Stimulated activated CD8-positive, alpha-beta memory T cell treated with anti-CD3 and anti-CD28 coated beads, Interleukin-12 subunit alpha, Interleukin-12 subunit beta, amount 100 ng/mL, for 1 hour (primary cell): ENCODE results near the gene CHCHD6.

Experiments used
- DNase-seq: peaks from one replicate; pipeline ENCODE4 v3.0.0-alpha.2; 2020; ENCODE audit warnings: low read depth

The CHCHD6 gene, protein sequence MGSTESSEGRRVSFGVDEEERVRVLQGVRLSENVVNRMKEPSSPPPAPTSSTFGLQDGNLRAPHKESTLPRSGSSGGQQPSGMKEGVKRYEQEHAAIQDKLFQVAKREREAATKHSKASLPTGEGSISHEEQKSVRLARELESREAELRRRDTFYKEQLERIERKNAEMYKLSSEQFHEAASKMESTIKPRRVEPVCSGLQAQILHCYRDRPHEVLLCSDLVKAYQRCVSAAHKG

DNA sequence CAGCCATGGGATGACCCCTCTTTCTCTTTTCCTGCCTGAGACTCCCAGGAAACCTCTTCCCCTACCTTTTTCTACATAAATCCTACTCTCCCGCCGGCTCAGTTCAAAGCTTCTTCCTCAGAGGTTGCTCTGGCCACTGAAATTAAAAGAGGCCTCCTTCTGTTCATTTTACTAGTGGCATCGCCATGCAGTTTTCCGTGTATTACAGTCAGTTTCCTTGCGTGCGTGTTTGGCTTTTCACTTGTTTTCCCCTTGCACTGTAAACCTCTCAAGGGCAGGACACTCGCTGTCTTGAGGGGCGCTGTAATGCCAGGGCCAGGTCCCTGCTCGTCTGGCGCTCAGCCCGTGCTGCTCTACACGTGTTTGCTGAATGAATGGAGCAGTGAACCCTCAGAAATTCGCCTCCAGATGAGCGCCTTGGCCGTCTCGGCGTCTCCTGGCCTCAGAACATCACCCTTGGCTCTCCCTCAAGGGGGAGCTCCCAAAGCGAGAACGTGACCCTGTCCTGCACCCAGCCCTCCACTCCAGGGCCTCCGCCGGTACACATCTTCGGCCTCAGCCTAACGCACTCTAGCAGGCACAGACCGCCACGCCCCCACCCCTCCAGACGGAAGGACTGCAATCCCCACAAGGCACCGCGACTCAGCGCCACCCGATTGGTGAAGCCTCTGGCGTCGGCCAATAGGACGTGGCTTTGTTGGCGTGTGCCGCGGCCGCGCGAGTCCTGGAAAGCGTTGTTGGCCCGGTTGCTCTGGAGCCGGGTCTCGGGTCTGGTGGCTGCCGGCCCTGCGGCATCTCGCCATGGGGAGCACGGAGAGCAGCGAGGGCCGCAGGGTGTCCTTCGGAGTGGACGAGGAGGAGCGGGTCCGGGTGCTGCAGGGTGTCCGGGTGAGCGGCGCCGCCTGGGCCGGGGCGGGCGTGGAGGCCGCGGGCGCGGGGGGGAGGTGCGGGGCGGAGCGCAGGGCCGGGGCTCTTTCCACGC is at the start of gene CHCHD6:
CHCHD6 (plus strand) TSS at position 729 of the 982 bp plus-strand sequence; CDS start at position 802, 73 bp downstream.
- peak; percentile 95 for DNase-seq

DNA sequence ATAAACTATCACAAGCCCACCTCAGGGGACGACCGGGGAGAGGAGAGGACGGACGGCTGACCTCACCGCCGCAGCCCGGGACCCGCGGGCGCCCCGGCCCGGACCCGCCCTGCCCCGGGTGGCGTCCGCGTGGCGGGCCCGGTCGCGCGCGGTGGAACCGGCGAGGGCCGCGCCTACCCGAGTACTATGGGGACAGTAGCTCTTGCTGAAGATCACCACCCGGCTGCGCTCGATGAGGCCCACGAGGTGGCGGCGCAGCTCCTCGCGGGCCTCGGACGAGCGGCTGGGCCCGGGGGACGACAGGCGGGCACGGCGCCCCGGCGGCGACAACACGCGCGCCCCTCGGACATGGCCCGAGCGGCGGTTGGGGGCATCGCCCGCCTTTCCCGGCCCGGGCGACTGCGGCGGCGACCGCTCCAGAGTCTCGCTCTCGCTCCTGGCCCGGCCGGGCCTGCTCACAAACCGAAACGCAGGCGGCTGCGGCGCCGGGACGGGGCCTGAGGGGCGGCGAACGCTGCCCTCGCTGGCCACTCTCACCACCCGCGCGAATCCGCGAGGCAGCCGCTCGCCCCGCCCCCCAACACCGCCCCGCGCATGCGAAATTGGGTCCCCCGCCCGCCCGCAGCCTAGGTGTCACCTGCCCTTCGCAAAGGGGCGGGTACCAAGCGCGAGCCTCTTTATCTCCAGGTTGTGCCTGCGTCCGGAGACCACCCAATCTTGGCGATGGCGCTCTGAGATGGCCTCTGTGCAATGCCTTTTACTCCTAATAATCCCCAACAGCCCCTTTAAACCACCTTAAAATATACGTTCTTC is 49.3 kb upstream of the CHCHD6 start, which contains the start of gene TXNRD3:
TXNRD3 (minus strand) TSS at position 554 of the 813 bp plus-strand sequence.
- DNase-seq, result peak; percentile 57

DNA sequence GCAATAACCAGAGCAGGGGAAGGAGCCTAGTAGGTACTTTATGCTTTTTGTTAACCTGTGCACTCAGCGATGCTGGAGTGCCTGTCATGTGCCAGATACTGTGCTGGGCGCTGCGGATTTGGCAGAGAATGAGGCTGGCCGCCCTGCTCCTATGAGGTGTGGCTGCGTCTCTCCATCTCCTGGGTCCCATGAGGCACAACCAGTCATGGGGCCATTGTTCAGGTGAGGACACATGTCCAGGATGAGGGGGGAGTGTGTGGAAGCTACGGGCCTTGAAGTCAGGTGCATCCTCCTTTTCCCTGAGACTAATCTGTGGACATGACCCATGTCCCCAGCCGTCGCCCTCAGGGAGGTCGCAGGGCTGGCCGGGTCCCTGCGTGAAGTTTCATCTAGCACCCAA is 48.2 kb upstream of the CHCHD6 start:
- no peak for DNase-seq

DNA sequence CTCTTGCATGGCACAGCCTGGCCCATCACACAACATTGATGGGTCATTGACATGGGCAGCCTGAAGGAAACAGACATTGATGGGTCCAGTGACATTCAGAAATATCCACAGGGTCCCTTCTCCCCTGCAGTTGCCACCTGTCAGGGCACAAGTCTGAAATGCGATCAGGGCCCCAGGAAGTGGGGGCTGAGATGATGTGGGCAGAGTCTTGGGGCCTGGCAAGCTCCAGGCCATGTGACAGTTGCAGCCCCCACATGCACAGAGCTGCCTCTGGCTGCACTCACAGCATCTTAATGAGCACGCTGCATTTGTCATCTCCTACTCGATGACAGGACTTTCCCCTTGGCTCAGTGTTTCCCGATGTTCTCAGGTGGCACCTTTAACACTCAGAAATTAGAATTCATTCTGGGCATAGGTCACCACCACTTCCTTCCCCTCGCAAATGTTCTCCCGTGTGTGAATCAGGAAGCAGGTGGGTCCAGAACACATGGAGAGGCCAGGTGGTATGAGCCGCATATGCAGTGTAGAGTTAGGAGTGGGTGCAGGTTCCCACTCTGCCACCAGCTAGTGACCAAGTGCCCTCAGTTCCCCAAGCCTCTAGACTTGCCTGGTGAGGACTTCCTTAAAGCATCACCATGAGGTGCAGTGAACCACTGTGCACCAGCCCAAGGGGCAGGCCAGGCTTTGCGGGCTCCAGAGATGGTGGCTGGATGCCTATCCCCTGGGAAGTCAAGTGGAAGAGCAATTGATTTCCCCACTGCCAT is 47.5 kb upstream of the CHCHD6 start:
- no peak for DNase-seq

DNA sequence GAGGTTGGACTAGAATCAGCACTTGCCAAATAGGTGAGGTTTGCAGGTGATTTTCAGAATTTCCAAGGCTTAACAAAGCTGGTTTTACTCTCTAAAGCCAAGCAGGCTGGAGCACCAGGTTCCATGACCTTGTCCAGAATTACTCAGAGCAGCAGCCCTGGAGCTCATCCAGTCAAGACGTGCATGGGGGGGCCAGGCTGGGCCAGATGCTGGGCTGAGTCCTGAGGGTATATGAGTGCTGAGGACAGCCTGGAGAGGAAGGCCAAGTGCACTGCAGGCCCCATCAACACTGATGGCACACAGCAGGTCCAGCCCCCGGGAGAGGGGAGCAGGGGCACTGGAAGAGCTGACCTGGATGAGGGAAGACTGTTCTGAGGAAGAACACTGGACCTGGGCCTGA is 46.1 kb upstream of the CHCHD6 start:
- DNase-seq, result no peak

DNA sequence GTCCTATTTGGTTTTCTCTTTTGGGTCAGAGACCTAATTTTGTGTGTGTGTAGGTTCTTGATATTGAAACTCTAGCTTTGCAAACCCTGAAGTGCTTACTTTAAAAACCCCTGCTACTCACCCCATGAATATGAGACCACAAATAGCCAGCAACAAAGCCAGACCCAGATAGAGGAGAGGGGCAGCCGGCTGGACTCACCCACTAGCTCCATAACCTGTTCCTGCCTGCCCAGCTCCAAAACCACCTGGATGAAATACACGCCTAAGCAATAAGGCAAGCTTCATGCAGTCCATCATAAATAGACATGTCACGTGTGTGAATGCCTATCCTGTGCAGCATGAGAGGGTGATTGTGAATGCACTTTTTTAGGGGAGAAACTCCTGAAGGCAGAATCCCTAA is 45.5 kb upstream of the CHCHD6 start:
- no peak for DNase-seq

DNA sequence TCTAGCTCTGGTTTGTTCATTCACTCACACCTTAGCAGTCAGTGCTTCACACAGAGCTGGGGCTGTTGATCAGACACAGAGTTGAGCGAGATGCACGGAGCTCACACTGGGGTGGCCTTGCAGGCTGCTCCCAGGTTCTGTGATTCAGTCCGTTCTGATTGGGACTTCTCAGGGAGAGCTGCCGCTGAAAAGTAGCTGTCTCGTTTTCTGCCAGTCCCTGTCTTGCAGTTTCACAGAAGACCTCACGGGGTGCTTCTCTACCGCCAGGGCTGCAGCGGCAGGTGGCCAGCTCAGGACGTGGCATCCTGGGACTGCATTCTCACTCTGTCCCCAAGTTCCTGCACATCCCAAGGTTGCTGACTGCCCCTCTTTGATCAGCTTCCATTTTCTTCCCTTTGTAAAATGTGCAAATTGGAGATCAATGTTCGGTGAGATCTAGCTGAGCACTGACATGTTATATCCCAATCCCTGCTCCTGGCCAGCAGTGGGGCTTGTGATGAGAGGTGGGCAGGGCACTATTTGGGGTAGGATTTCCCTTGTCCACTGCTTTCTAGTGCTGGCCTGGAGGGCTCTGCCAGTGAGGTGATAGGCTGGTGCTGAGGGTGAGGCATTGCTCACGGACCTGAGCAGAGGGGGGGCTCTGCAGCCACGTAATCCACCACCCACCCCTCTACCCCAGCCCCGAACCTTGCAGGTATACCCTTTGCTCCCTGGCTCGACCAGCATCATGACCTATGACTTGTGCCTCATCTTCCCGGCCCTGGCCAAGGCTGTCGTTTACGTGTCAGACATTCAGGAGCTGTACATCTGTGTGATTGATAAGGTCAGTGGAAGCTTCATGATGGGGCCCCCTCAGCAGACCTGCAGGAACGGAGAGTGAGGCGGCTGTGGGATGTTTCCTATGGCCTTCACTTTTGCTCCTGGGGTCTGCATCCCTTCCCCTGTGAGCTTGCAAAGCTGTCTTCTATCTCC is 43.8 kb upstream of the CHCHD6 start:
- no peak for DNase-seq

DNA sequence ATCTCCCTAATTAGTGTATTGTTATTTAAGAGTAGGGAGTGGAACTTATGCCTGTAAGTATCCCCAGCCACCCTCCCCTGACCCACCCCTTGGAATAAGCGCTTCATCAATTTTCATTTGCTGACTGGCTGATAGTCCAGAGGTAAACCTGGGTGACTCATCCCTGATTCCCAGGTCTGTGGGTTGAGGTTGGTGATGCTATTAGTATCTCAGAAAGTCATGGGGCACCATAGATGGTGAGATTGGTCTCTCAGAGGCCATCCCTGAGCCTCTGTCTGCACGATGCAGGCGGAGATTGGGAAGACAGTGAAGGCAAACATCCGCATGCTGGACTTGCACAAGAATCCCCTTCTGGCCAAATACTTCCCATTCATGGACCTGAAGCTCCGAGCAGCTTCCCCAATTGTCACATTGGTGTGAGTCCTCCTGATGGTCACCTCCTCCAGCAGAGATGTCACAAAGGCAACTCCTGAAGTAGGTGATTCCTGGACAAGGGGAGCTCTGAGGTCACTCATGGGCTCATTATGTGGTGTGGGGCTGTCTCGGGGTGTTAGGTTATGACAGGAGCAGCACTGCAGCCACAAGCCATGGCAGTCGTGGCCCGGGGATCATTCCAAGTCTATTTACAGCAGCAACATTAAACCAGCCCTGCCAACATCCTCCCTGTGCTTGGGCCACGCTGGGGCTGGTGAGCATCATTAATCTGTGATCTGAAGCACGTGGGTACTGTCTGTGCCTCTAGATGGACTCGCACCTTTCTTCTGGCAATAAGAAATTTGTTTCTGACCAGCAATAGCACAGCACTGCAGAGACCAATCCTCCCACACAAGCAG is 42.3 kb upstream of the CHCHD6 start:
- no peak for DNase-seq

DNA sequence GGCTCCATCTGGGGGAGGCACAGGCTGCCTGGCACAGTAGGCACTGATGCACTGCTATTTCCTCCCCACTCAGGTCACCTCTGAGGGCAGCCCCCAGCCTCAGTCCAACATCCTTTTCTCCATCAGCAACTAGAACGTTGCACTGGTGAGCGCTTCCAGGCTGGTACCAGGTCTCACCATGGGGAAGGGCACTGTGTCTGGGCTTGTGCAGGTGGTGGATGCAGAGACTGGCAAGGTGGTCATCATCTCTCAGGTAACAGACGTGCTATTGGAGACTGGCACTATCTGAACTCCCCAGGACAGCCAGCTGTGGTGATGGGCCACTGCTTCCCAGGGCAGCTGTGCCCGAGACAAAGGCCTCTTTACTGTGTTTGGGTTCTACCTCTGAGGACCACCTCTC is 40.8 kb upstream of the CHCHD6 start:
- DNase-seq, result no peak

DNA sequence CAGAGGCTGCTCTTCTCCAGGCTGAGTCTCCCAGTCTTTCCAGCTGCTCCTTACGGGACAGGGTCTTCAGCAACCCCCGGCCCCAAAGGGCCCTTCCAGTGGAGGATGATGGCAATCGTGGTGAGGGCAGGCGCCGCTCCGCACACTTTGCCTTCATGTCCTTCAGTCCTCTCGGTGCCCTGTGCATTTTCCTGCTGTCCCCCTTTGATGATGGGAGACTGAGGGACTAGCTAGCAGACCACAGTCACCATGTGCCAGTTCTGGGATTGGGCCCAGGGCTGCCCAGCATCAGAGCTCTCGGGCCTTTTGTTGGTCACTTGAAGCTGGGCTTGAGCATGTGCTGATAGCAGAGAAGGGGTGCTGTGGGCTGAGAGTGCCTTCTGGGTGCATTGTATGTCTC is 40.3 kb upstream of the CHCHD6 start:
- DNase-seq, result no peak

DNA sequence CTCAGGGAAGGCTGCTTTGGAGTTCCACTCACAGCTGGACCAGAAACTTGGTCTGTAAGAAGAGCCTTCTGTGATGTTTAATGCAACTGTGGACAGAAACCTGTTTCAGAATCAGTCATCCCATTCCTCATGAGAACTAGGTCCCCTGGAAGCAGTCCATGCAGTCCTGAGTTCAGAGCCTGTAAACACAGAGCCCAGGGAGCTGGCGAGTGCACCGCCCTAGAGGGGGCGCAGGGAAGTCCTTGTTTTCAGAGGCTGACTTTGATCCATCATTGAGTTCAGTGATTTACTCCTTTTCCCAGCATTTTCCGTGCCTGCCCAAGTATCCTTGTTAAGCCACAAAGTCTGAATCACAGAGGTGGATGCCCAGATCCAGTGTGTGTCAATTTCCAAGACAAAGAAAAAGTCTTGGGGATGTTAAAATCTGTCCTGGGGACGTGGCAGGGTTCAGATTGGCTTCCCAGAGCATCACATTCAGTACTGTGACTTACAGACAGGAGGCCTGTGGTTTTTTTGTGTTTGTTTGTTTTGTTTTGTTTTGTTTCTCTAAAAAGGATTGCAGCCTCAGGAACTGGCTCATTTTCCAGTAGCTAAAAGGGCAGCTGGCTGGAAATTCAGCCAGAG is 39.3 kb upstream of the CHCHD6 start:
- no peak for DNase-seq

DNA sequence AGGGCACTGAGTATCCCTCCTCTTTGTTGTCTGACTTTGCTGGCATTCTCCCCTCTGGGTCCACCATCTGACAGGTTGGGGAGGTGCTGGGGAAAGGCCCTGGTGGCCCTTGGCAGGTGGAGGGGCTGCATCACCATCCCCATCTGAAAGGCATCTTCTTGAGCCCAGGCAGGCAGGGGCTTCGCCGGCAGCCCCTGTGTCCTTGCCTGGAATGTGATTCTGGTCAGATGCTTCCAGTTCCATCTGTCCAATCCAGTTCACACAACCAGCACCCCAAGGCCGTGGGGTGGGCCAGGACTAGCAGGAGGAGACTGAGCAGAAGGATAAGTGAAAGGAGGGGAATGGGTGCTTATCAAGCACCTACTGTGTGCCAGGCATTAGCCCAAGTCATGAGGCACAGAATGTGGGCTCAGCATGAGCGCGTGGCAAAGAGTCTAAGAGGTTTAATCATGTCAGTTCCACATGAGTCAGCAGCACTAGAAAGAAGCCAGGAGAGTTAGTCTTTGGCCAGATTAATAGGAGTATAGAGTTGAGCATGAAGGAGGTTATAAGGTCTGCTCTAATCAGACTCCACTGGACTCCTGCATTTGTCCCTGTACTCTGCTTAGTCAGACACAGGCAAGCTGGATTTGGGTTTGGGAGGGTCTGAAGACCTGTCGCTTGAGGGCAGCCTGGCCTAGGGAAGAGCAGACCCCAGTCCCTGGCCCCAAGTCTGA is 38.7 kb upstream of the CHCHD6 start:
- no peak for DNase-seq

DNA sequence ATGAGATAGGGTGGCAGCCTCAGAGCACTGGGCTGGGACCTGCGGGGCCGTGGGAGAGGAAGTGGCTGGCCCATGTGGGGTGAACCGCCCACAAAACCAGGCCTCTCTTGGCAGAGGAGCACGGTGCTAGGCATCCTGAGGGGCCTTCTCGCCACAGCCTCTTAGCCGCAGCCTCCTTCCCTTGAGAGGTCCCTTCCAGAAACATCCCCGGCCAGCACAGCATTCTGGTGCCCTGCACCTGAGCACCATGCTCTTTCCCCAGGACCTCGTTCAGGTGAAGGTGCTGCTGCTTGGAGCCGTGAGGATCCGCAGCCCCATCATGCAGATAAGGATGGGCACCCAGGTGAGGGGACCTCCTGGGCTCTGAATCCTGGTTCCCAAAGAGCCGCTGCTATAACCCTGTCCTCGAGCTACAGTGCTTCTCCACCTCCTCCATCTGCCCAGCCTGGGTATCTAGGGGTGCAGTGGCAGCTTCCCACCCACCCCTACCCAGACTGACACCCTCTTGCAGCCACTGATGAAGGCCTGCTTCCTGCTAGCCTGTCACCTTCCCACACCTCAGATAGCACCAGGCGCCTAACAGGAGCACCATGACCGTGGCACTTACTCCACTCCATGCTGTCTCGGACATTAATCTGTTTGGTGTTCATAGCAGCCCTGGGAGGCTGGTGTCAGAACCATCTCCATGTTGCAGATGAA is 37.9 kb upstream of the CHCHD6 start:
- no peak for DNase-seq

DNA sequence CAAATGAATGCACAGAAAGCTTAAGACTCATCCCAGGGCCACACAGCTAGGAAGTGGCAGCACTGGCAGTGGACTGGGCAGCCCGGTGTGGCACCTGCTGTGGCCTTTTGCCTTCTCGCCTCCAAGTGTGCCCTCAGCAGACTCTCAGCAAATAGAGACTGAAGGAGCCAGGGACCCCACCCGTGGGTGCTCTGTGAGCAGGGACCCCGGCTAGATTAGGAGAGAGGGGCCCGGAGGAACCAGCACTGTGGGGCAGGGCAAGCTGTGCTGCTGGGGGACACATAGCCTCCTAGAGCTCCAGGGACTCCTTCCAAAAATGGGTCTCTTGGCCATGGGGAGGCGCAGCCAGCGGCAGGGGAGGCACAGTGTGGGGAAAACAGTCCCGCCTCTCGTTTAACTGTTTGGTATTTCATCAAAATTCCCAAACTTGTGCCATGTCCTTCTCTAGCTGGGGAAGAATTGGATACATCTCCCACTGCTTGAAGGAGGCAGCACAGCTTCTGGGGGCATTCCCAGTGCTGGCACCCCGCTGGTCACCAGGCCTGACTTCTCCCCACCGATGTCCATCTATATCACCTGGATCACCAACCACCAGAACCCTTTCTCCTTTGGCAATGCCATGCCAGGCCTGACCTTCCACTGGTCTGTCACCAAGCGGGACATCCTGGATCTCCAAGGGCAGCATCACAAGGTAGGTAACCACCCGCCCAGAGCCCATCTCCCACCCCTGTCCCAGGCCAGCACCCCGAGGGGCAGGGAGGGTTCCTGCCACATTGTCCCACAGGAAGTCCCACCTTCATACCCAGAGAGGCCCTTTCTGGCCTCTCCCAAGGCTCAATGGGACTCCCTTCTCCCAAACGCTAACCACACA is 37.1 kb upstream of the CHCHD6 start:
- no peak for DNase-seq

DNA sequence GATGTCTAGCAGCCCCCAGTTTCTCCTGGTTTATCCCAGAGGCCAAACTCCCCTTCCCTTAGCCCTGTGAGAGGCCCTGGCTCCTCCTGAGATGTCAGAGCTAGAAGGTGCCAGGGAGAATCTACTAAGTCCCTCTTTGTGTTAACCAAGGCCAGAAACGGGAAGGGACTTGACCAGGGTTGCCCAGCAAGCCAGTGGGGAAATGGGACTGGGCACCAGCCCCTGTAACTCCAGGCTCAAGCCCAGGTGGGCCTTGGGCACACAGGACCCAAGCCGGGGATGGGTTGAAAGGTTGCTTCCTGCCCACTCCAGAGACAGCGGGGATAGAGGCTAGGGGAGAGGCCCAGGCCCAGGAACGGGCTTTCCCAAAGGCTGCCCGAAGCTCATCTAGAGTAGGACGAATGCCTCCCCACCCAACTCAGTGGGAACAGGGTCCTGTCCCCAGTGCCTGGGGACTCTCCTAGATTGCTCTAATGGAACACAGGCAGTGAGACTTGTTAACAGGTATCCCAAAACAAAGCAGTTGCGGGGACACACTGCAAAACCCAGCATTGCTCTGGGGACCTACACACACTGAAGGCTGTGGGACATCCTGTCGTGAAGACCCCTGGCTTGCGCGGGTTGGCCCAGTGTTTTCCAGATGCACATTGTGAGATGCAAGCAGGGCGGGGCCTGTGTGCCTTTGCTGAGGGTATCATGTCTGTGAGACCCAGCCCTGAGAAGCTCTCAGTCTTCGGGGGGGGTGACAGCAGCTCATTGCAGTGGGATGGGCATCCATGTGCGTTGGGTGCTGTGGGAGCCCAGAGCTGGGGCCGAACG is 36.2 kb upstream of the CHCHD6 start:
- no peak for DNase-seq
